HEK293 (cell line): ENCODE data around the gene GANAB.
"Not testable (repeated sequence)": the region's sequence is repeated elsewhere in the genome, so short reads cannot be mapped to it uniquely, and the experiment has no call there.

Source experiments
- CTCF ChIA-PET: fragments of 350-600 bp; formaldehyde crosslinking; extraction: SDS; loops from one replicate; lab custom pipeline; 2021; ENCODE audit warnings: antibody characterized with exemption; lab: Yijun Ruan, JAX
- POLR2A ChIA-PET: fragments of 300-600 bp; formaldehyde crosslinking; extraction: SDS; loops from one replicate; lab custom pipeline; 2020; ENCODE audit warnings: antibody characterized with exemption, inconsistent platforms; lab: Yijun Ruan, JAX
- H3K27ac ChIP-seq: fragments of 200-500 bp; sonication (Bioruptor generic); 2 replicates; pipeline ENCODE4 v1.5.1; 2014; ENCODE audit warnings: low read depth, low read length, control low read depth, inconsistent platforms; ENCODE audit errors: extremely low read depth
- H3K36me3 ChIP-seq, 2 experiments: fragments of 200-500 bp in 1 of 2; sonication (Bioruptor generic) in 1 of 2; 1 replicate in 1 of 2; 2 replicates in 1 of 2; pipeline ENCODE4 v1.5.1; 2014 to 2017; ENCODE audit warnings: inconsistent platforms in 2 of 2, low read length in 2 of 2; ENCODE audit not compliant: control insufficient read depth in 2 of 2, insufficient read depth in 1 of 2
- H3K4me1 ChIP-seq: fragments of 200-500 bp; sonication (Bioruptor generic); 2 replicates; pipeline ENCODE4 v1.5.1; 2014; ENCODE audit warnings: mild to moderate bottlenecking, low read length, inconsistent platforms; ENCODE audit not compliant: control insufficient read depth, insufficient read depth
- H3K4me3 ChIP-seq: 2 replicates; pipeline ENCODE4 v1.5.1; 2011; ENCODE audit warnings: low read depth, mild to moderate bottlenecking, control low read depth, low read length, moderate library complexity
- H3K9me3 ChIP-seq: fragments of 200-500 bp; sonication (Bioruptor generic); 2 replicates; pipeline ENCODE4 v1.5.1; 2014; ENCODE audit warnings: low read depth, low read length, inconsistent platforms; ENCODE audit not compliant: control insufficient read depth, insufficient read depth
- MZF1 ChIP-seq: fragments of 450-650 bp; formaldehyde crosslinking; IDR thresholded peaks from 2 replicates; pipeline ENCODE4 v1.5.1; 2017; ENCODE audit warnings: missing biosample characterization, missing genetic modification characterization, borderline replicate concordance
- ZBTB17 ChIP-seq: fragments of 450-650 bp; formaldehyde crosslinking; IDR thresholded peaks from 2 replicates; pipeline ENCODE4 v1.5.1; 2016; ENCODE audit warnings: missing biosample characterization, missing genetic modification characterization
- ZBTB20 ChIP-seq: fragments of 450-650 bp; formaldehyde crosslinking; IDR thresholded peaks from 2 replicates; pipeline ENCODE4 v1.5.1; 2016; ENCODE audit warnings: missing biosample characterization, missing genetic modification characterization
- ZNF133 ChIP-seq: fragments of 450-650 bp; formaldehyde crosslinking; IDR thresholded peaks from 2 replicates; pipeline ENCODE4 v1.5.1; 2016; ENCODE audit warnings: missing biosample characterization, missing genetic modification characterization
- ZNF174 ChIP-seq: fragments of 450-650 bp; formaldehyde crosslinking; IDR thresholded peaks from 2 replicates; pipeline ENCODE4 v1.5.0; 2017; ENCODE audit warnings: missing biosample characterization, mild to moderate bottlenecking, missing genetic modification characterization
- ZNF426 ChIP-seq: fragments of 450-650 bp; formaldehyde crosslinking; IDR thresholded peaks from 2 replicates; pipeline ENCODE4 v1.5.1; 2017; ENCODE audit warnings: missing biosample characterization, missing genetic modification characterization, mild to moderate bottlenecking, inconsistent platforms, moderate library complexity
- ZNF792 ChIP-seq: fragments of 450-650 bp; formaldehyde crosslinking; IDR thresholded peaks from 2 replicates; pipeline ENCODE4 v1.5.1; 2016; ENCODE audit warnings: missing biosample characterization, missing genetic modification characterization
- TF ChIP-seq, protein P1 (sequence below): fragments of 450-650 bp; formaldehyde crosslinking; IDR thresholded peaks from 2 replicates; pipeline ENCODE4 v1.5.1; 2016; ENCODE audit warnings: missing biosample characterization, missing genetic modification characterization
- TF ChIP-seq, protein P2 (sequence below): fragments of 450-650 bp; formaldehyde crosslinking; IDR thresholded peaks from 2 replicates; pipeline ENCODE4 v1.5.1; 2016; ENCODE audit warnings: missing biosample characterization, missing genetic modification characterization

The GANAB gene

DNA sequence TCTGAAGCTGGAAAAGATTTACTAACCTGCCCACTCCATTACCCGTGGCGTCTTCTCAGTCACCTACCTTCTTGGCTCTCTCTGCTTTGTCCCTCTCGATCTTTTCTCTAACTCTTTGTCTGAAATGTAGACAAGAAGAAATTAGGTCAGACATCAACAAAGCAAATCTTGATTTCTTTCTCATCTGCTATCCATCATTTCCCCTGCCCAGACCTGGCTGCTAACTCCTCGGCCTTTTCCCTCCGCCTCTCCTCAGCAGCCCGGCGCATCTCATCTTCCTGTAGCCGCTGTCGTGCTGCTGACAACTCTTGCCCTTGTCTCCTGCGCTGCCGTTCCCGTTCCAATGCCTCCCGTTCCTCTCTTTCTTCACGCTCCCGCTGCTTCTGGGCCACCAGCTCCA, 31.3 kb upstream of the GANAB start:
- Histone ChIP-seq H3K9me3 (no peaks in the 10 kb centered on the region), H3K36me3 (peaks cover 3 to 44% of the 10 kb centered on the region in 2 experiments; a peak in 2 of 3 replicates), H3K4me1 (peaks cover 8% of the 10 kb centered on the region), H3K27ac (no peak overlapping the region), H3K4me3 (peak overlapping the region; percentile 90)
- POLR2A ChIA-PET: interaction anchor here (1.0 to 7.2 kb wide), 6 partner anchors 11 to 76 kb away, joined by 3 to 67 read pairs (median 6); partner anchors contain the start of genes B3GAT3, C11orf98, CSKMT and GANAB
- CTCF ChIA-PET: interaction anchor here (0.6 to 3.0 kb wide), 3 partner anchors 12 to 17 kb away, joined by 3 to 10 read pairs (median 9); partner anchors contain the start of genes C11orf98 and CSKMT
- peak; percentile 96 for TF ChIP-seq ZBTB17
- TF ChIP-seq ZNF174 (tag by site-specific recombination): no peak
- no peak for TF ChIP-seq ZNF426 (tag by site-specific recombination)
- no peak for TF ChIP-seq ZNF133 (tag by site-specific recombination)

DNA sequence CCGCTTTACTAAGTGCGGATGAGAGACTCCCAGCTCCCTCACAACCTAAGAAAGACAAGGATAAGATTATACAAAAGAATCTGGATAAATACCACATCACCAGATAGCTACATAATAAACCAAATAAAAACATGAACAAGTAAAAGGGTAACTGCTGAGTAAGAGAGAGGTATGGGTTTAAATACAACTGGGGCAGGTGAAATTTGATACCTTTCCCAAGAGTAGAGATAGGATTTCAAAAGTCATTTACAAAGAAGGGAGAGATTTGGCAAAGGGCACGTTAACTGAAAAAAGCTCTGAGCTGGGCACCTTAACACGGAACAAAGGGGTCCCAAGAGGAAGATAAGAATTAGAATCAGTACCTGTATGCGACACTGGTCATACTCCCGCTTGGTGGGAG, 30.7 kb upstream of the GANAB start:
- Histone ChIP-seq H3K36me3 (peaks cover 3 to 44% of the 10 kb centered on the region in 2 experiments; a peak in 2 of 3 replicates), H3K4me1 (peaks cover 8% of the 10 kb centered on the region), H3K9me3 (no peaks in the 10 kb centered on the region), H3K27ac (no peak overlapping the region), H3K4me3 (no peak overlapping the region)
- ChIA-PET POLR2A (interaction anchor here (0.8 to 7.2 kb wide), 8 partner anchors 10 to 110 kb away, joined by 3 to 67 read pairs (median 6); partner anchors contain the start of genes B3GAT3, C11orf98, CSKMT and GANAB), CTCF (interaction anchor here (0.5 to 3.0 kb wide), 7 partner anchors 12 to 215 kb away, joined by 3 to 10 read pairs (median 4); partner anchors contain the start of genes C11orf98 and CSKMT)
- TF ChIP-seq, protein P1, sequence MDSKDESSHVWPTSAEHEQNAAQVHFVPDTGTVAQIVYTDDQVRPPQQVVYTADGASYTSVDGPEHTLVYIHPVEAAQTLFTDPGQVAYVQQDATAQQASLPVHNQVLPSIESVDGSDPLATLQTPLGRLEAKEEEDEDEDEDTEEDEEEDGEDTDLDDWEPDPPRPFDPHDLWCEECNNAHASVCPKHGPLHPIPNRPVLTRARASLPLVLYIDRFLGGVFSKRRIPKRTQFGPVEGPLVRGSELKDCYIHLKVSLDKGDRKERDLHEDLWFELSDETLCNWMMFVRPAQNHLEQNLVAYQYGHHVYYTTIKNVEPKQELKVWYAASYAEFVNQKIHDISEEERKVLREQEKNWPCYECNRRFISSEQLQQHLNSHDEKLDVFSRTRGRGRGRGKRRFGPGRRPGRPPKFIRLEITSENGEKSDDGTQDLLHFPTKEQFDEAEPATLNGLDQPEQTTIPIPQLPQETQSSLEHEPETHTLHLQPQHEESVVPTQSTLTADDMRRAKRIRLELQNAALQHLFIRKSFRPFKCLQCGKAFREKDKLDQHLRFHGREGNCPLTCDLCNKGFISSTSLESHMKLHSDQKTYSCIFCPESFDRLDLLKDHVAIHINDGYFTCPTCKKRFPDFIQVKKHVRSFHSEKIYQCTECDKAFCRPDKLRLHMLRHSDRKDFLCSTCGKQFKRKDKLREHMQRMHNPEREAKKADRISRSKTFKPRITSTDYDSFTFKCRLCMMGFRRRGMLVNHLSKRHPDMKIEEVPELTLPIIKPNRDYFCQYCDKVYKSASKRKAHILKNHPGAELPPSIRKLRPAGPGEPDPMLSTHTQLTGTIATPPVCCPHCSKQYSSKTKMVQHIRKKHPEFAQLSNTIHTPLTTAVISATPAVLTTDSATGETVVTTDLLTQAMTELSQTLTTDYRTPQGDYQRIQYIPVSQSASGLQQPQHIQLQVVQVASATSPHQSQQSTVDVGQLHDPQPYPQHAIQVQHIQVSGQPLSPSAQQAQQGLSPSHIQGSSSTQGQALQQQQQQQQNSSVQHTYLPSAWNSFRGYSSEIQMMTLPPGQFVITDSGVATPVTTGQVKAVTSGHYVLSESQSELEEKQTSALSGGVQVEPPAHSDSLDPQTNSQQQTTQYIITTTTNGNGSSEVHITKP (tag by site-specific recombination): 0 out of 2 replicates have a peak, but pooled peaks have one; percentile 14
- TF ChIP-seq ZNF792 (tag by site-specific recombination) (no peak), ZBTB20 (tag by site-specific recombination) (0 out of 2 replicates have a peak, but pooled peaks have one; percentile 34)

DNA sequence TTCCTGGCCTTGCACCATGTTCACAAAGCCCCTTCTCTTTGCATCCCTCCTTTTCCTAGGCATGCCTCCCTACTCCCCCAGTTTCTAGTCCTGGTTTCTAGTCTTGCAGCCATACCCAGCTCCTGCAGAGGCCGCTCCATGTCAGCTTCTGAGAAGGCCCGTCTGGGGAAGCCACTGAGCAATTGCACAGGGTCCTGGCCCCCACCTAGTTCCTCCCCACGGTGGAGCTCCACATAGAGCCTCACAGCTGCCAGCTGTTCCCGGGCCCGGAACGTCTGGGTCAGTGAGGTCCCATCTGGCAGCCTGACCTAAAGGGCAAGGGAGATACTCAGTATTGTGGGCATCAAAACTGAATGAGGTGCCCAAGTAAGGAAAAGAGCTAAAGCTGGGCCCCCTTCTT, 30.3 kb upstream of the GANAB start:
- TF ChIP-seq, protein P2, sequence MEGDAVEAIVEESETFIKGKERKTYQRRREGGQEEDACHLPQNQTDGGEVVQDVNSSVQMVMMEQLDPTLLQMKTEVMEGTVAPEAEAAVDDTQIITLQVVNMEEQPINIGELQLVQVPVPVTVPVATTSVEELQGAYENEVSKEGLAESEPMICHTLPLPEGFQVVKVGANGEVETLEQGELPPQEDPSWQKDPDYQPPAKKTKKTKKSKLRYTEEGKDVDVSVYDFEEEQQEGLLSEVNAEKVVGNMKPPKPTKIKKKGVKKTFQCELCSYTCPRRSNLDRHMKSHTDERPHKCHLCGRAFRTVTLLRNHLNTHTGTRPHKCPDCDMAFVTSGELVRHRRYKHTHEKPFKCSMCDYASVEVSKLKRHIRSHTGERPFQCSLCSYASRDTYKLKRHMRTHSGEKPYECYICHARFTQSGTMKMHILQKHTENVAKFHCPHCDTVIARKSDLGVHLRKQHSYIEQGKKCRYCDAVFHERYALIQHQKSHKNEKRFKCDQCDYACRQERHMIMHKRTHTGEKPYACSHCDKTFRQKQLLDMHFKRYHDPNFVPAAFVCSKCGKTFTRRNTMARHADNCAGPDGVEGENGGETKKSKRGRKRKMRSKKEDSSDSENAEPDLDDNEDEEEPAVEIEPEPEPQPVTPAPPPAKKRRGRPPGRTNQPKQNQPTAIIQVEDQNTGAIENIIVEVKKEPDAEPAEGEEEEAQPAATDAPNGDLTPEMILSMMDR (tag by site-specific recombination): 0 out of 2 replicates have a peak, but pooled peaks have one; percentile 21
- no peak for TF ChIP-seq MZF1 (tag by site-specific recombination)
- H3K36me3 ChIP-seq: peaks cover 3 to 44% of the 10 kb centered on the region in 2 experiments; a peak in 2 of 3 replicates
- H3K9me3 ChIP-seq: no peaks in the 10 kb centered on the region
- 0 out of 2 replicates have a peak overlapping the region, but pooled peaks have one; percentile 2 for H3K27ac ChIP-seq
- H3K4me1 ChIP-seq: peaks cover 8% of the 10 kb centered on the region
- ChIA-PET POLR2A (interaction anchor here (0.8 to 7.2 kb wide), 9 partner anchors 10 to 111 kb away, joined by 3 to 67 read pairs (median 5); partner anchors contain the start of genes B3GAT3, C11orf98, CSKMT and EEF1G), CTCF (interaction anchor here (0.5 to 3.0 kb wide), 7 partner anchors 11 to 214 kb away, joined by 3 to 10 read pairs (median 4); partner anchors contain the start of genes C11orf98 and CSKMT)
- no peak overlapping the region for H3K4me3 ChIP-seq

DNA sequence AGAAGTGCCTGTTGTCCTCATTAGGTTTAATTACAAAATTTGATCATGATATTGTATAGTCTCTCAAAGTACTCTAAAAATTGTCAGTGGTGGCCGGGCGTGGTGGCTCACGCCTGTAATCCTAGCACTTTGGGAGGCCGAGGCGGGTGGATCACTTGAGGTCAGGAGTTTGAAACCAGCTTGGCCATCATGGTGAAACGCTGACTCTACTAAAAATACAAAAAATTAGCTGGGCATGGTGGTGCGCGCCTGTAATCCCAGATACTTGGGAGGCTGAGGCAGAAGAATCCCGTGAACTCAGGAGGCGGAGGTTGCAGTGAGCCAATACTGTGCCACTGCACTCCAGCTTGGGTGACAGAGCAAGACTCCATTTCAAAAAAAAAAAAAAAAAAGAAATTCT, 29.0 kb upstream of the GANAB start:
- not testable (repeated sequence) for H3K4me1 ChIP-seq, H3K9me3 ChIP-seq, H3K4me3 ChIP-seq, H3K27ac ChIP-seq
- peaks cover 3 to 44% of the 10 kb centered on the region in 2 experiments; a peak in 2 of 3 replicates for H3K36me3 ChIP-seq
- ChIA-PET CTCF (interaction anchor here (0.6 to 3.0 kb wide), 3 partner anchors 10 to 1063 kb away, joined by 3 to 10 read pairs (median 3); partner anchors contain the start of genes C11orf98 and CSKMT), POLR2A (interaction anchor here (0.6 to 7.2 kb wide), 7 partner anchors 8 to 706 kb away, joined by 3 to 67 read pairs (median 3); partner anchors contain the start of genes C11orf98, CSKMT and INTS5)
